ENCODE measurements around the gene CSRNP3. TPM values are rescaled to one million over a fixed set of nuclear protein-coding genes. Genes with fewer than 3 reads are reported as not detected.
A peak's percentile ranks its signal among the peaks of the same experiment; 100 is the strongest.
"Not testable (repeated sequence)": the region's sequence is repeated elsewhere in the genome, so short reads cannot be mapped to it uniquely, and the experiment has no call there.

The CSRNP3 gene
- total RNA-seq, 1 experiment from 2014 or later: 1.4 TPM

DNA sequence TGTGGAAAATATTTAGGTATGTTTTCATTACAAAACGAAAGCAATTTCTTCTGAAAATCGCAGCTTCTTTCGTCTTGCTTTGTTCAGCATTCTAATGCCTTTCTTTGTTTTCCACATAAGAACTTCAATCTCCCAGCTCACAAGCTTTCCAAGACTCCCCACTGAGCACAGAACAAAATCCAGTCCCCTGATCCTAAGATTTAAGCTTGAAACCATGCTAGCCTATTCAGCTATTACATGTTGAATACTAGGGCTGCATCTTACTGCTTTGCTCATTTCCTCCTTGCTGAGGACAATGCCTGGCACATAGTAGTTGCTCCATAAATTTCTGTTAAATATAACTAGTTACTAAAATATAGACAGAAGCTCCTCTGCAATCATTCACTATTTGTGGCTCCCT is 163.9 kb downstream of the CSRNP3 start:
- no peak for DNase-seq (ENCODE audit: low read depth)

DNA sequence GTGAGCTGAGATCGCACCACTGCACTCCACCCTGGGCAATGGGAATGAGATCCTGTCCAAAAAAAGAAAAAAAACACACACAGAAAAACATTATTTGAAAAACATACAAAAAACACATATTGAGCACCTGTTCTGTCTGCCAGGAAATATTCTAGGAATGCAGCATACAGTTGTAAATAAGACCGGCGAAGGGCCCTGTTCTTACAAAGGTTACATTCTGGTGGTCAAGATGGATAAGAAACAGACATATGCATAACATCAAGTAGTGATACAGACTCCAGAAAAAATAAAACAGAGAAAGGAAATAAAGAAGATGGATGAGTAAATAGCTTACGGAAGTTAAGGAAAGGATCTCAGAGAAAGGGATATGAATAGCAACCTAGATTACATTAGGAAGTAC is 164.8 kb downstream of the CSRNP3 start:
- peak; percentile 58 for DNase-seq (ENCODE audit: low read depth)

DNA sequence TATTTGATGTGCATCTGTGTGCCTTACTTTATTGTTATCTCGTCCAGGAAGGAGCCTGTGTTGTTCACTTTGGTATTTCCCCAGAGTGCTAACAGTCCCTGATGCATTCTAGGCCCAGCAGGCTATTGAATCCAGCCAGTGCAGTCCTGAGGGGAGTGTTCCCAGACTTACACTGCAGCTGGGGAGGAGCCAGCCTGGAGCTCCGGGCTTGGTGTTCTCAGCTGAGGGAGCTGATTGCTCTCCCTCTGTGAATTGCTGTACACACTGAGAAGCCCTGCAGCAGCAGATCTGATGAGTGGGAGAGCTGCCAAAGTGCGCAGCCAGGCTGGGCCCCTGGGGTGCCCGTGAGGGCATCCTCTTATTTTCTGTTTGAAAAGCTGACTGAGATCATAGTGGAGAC is 165.4 kb downstream of the CSRNP3 start:
- DNase-seq (ENCODE audit: low read depth): peak; percentile 56

DNA sequence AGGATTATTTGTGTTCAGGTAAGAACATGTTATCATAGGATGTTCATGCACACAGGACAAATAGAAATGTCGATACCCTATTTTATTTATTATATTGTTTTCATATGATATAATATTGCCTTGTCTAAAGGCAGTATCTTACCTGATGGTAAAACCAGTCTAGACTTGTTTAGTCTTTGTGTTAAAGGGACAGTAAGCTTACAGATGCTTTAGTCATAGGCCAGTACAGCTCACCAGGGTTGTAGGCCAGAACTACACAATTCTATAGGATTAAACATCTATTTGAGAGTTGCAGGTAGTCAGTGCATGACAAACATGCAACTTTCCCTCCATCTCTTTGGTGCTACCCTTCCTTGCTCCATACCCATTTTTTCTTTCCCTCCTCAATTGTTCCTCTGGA is 166.0 kb downstream of the CSRNP3 start:
- DNase-seq (ENCODE audit: low read depth): no peak

DNA sequence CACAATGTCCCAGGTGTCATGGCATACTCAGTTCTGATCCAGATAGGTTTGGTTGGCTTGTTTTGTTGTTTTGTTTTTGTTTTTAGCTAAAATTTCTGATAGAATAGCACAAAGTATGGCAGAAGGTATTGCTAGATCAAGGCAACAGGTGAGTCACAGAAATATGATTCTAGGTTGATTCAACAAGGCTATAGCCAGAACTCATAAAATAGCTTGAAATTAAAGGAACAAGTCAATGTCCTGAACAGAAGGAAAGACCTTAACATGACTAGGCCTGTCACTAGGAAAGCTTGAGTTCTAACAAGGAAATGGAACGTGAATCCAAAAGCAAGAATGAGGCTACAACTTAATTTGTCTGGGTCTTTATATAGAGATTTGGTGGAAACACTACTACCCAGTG is 167.5 kb downstream of the CSRNP3 start:
- DNase-seq (ENCODE audit: low read depth): no peak

DNA sequence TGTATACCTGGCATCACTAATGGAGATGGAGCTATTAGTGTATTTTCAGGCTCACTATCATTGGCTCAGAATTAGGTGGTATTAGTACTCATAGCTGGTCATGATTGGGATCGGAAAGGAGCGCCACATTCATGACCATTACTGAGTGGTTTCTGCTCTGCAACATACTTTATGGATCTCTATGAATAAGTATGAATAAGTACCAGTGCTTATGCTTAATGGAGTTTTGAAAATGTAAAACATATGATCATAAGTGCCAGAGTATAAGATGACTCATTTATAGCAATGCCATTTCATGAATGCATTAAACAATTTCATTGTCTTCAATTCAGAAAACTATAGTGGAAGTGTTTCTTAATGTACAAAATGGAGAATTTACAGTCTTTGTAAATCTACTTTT is 167.9 kb downstream of the CSRNP3 start:
- no peak for DNase-seq (ENCODE audit: low read depth)

DNA sequence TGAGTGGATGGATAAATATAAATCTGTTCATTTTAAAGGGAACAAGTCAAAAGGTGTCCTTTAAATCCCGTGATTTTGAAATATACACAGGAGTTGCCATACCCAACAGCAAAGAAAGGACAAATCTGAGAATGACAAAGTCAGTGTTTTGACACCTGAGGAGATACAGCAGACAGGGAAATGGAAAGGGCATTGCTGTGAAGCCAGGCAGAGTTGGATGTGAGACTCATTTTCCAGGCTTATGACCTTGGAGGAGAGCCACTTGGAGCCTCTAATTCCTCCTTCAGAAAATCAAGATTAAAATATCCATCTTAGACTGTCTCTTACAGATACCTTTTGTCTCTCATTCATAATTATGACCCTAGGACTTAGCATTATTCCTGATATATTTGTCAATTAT is 170.0 kb downstream of the CSRNP3 start:
- no peak for DNase-seq (ENCODE audit: low read depth)

DNA sequence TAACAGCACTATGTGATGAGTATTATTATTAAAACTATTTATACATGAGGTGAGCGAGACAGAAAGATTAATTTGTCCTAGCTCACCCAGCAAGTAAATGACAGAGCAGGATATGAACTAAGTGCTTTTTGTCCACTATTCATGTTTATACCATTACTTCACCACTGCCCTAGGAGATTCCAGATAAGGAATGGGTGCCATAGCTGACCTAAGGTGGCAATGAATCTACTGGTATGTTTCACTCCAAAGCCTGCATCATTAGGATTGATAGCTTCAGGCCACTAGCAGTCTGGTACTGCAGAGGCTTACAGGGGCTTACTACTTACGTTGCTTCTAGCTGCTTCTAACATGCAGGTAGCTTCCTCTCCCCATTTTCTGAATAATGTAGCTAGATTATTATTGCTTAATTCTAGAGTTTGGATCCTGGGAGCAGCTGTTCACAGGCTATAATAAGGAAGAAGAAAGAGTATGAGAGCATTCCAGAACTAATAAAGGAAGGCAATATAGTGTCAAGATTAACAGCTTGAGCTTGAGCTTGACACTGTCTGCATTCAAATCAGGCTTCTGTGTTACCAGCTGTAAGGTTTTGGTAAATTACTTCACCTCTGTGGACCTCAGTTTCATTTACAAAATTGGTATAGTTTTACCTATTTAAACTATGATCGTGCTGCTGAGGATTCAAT is 170.9 kb downstream of the CSRNP3 start:
- DNase-seq (ENCODE audit: low read depth): no peak

DNA sequence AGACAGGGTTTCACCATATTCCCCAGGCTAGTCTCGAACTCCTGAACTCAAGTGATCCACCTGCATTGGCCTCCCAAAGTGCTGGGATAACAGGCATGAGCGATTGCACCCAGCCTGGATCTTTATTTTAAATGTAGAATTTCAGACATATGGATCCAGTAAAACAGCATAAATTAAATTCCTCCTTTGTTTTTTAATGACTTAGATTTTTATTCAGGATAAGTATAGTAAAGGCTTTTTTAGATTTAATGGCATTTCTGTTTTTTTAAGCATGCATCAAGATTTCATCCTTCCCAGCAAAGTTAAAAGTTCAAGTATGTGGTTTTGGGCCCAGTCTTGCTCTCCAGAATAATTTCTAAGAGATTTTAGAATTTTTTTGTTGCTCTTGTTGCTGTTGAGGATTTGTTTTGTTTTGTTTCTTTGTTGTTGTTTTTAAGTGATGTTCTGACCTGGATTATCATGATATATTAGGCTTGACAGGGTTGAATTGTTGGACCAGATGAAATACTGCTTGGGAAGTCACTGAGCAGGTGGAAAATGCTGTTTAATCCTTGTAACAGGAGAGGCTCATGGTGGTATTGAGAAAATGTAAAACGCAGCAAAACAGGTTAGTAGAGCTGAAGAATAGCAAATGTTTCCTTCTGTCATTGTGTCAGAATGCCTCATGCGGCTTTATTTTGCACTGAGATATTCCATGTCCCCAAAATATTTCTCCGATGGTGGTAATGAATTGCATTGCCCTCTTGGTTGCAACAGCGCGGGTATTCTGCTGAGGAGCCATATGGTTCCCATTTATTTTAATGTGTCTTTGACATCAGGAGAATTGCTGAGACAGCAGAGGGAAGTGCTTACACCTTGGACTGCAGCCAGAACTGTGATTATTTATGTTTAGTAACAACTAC is 176.7 kb downstream of the CSRNP3 start:
- DNase-seq (ENCODE audit: low read depth): no peak

DNA sequence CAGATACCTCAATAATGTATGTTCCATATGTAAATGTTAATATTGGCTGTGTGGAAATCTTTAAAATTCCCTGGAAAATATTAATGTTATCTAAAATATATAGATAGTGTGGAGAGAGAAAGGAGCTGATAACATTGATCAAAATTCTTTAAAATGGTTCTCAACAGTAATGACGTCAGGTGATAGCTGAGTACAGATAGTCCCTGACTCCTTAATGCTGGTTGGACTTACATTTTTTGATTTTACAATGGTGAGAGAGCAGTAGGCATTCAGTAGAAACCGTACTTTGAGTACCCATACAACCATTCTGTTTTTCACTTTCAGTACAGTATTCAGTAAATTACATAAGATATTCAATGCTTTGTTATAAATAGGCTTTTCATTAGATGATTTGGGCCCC is 177.9 kb downstream of the CSRNP3 start:
- DNase-seq (ENCODE audit: low read depth): no peak

DNA sequence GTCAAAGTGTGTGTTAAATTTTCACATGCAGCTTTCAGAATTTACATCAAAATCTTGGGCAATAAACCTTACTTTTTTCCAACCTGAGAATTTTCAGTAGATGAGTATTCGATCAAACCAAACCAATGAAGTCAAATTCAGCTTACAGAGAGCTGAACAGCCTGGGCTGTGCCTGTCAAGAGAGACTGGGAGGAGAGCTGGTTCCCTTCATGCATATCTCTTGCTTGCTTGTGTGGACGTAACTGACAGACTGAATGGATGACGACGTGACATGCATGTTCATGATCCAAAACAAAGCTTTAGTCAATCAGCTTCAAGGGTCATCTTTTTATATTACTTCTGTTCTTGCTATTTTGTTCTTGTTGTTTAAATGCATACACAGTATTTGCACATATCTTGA is 179.3 kb downstream of the CSRNP3 start:
- DNase-seq (ENCODE audit: low read depth): no peak

DNA sequence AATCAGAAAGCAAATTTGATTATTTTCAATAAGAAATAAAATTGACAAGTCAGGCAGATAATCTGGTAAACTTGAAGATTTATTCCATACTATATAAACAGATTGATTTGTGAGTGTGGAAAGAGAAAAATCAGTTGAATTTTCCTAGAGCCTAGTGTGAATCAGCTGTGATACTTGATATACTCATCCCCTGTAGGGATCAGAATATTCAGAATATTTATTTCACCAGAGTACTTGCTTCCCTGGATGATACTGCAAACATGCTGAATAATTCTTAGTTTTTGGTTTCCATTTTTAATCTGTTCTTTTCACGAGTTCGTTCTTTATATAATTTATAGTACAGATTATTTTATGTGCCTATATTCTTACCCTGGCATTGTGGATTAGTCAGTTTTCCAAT is 181.7 kb downstream of the CSRNP3 start:
- no peak for DNase-seq (ENCODE audit: low read depth)

DNA sequence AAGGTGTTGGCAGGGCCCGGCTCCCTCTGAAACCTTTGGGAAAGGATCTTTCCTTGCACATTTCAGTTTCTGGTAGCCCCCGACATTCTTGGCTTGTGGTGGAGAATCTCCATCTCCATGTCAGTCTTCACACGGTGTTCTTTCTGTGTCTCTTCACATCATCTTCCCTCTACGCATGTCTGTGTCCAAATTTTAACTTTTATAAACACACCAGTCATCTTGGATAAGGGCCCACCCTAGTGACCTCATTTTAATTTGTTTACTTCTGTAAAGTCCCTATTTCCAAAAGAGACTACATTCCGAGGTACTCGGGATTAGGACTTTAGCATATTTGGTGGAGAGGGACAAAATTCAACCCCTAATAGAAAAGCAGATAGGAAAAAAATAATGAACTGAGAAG is 186.2 kb downstream of the CSRNP3 start:
- DNase-seq (ENCODE audit: low read depth): no peak

DNA sequence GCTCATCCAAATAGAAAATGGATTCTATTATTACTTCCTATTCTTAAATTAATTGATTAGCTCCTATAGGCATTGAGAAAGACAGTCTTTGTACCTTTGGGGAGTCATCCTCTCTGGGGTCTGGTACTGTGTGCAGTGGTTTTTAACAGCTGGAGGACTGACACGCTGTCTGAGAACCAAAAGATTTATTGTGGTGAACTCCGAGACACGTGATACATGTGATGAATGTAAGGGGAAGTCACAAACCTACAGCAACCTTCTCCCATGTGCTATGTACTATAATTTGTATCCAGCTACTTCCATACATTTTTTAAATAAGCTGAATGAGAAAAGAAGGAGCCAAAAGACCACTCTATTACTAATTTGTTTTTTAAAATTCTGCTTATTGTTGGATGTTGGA is 190.9 kb downstream of the CSRNP3 start:
- no peak for DNase-seq (ENCODE audit: low read depth)

DNA sequence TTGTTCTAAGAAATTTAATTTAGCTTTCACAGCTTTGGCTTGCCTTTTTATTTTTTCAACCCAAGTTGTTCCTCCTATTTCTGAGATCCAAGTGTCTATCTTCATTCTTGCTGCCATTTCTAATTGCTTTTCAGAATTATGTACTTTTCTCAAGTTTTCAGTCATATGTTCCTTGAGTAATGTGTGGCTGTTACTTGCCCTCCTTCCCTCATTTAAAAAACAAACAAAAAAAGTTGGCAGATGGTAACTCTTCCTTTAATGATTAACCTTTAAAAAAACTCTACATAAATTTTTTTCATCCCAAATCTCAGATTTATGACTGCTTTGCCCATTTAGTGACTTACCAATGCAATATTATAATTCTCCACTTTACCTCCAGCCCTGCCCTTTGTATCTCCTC is 193.2 kb downstream of the CSRNP3 start:
- no peak for DNase-seq (ENCODE audit: low read depth)

DNA sequence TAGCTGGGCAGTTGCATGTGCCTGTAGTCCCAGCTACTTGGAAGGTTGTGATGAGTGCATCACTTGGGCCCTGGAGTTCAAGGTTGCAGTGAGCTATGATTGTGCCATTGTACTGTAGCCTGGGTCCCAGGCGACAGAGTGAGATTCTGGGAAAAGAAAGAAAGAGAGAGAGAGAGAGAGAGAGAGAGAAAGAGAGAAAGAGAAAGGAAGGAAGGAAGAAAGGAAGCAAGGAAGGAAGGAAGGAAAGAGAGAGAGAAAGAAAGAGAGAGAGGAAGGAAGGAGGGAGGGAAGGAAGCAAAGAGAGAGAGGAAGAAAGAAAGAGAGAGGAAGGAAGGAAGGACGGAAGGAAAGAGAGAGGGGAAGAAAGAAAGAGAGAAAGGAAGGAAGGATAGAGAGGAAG is 196.1 kb downstream of the CSRNP3 start:
- DNase-seq (ENCODE audit: low read depth): no peak

DNA sequence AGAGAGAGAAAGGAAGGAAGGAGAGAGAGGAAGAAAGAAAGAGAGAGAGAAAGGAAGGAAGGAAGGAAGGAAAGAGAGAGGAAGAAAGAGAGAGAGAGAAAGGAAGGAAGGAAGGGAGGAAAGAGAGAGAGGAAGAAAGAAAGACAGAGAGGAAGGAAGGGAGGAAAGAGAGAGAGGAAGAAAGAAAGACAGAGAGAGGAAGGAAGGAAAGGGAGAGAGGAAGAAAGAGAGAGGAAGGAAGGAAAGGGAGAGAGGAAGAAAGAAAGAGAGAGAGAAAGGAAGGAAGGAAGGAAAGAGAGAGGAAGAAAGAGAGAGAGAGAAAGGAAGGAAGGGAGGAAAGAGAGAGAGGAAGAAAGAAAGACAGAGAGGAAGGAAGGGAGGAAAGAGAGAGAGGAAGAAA is 196.6 kb downstream of the CSRNP3 start:
- DNase-seq (ENCODE audit: low read depth): not testable (repeated sequence)

DNA sequence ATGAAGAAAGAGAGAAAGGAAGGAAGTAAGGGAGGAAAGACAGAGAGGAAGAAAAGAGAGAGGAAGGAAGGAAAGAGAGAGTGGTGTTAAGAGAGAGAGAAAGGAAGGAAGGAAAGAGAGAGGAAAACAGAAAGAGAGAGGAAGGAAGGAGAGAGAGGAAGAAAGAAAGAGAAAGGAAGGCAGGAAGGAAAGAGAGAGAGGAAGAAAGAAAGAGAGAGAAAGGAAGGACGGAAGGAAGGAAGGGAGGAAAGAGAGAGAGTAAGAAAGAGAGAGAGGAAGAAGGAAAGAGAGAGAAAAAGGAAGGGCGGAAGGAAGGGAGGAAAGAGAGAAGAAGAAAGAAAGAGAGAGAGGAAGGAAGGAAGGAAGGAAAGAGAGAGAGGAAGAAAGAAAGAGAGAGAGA is 197.1 kb downstream of the CSRNP3 start:
- DNase-seq (ENCODE audit: low read depth): no peak

DNA sequence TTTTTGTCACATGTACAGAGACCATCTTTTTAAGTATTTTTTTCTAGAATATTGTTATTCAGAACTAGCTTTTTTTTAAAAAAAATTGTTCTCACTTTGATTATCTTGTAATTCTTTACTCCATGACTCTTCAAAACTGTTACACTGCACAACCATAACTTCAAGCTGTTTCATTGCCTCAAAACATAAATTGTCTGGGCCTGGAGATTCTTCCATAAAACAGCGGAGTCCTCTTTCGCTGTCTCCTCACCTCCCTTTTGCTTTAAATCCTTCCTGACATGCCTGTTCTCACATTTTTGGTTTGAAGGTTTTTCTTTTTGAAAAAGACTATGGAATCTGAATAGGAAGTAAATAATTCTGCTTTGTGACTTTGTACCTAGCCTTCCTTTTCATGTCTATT is 197.9 kb downstream of the CSRNP3 start:
- no peak for DNase-seq (ENCODE audit: low read depth)

DNA sequence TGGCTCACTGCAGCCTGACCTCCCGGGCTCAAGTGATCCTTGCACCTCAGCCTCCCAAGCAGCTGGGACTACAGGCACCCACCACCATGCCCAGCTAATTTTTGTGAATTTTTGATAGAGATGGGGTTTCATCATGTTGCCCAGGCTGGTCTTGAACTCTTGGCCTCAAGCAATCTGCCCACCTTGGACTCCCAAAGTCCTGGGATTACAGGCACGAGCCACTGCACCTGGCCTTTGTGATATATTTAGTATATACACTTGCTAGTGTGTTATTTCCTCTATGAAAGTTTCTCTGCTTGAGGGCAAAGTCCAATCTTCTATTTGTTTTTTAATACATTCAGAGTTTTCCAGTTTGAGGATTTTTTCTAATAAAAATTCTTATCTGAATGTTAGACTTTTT is 205.3 kb downstream of the CSRNP3 start:
- DNase-seq (ENCODE audit: low read depth): no peak

DNA sequence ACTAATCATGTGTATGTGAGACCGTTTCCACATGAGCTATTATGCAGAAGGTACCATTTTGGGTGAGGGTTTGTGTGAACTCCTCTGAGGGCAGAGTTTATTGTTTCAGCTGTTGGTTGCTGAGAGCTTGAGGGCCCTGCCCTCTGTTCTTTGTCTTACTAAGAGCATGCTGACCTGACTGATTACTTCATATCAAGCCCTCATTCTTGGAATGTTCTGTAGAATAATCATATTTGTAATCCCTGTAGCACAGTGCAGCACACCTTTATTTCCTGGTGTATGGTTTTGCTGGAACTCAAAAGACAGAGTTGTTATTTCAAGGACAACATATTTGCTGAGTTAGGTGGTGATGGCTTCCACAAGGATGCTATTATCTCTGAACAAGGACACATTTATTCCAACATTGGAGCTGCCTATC is 206.1 kb downstream of the CSRNP3 start:
- DNase-seq (ENCODE audit: low read depth): peak; percentile 95

DNA sequence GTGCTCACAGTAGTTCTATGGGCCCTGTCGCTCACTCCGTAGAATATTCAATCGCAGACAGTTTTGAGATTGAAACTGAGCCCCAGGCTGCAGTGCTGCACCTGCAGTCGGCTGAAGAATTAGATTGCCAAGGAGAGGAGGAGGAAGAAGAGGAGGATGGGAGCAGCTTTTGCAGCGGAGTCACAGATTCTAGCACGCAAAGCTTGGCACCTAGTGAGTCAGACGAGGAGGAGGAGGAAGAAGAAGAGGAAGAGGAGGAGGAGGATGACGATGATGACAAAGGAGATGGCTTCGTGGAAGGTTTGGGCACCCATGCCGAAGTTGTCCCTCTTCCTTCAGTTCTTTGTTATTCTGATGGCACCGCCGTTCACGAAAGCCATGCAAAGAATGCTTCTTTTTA is 209.4 kb downstream of the CSRNP3 start:
- DNase-seq (ENCODE audit: low read depth): no peak

DNA sequence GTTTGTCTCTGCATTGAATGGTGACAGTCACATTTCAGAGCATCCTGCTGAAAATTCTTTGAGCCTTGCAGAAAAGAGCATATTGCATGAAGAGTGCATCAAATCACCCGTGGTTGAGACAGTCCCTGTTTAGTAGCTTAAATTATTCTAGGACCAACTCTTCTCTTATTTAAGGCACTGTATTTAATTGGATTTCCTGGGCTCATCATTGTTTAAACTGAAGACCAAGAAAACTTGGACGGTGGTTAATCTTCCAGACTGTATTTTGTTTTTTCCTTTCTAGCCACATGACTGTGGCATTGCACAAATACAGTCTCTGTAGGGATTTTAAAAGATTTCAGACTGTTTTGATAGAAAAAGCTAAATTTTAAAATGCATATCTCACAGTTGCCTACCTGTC is 210.1 kb downstream of the CSRNP3 start:
- DNase-seq (ENCODE audit: low read depth): no peak

All from LHCN-M2 (cell line).